ENCODE results near the gene PHF12. TPM values are rescaled to one million over a fixed set of nuclear protein-coding genes. Genes with fewer than 3 reads are reported as not detected.

PHF12 gene
- total RNA-seq, 2 experiments from 2014 or later = 45.7 to 52.6 TPM

DNA sequence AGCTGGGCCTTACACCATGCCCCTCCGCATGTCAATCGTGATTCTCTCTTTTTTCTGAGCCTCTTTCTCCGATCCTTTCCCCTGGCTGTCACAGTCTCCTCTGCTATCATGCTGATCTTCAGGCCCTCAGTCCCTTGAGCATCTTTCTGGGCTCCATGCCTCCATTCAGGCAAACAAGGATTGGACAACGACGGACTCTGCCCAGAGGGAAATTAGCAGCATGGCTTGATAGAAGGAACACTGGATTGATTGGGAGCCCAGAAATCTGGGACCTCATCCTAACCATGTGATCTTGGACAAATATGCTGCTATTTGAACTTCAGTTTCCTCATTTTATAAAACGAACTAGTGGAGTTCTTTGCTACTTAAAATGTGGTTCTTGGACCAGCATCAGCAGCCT is 19.6 kb upstream of the PHF12 start:
- ATAC-seq (no peak), DNase-seq (no peak)
- Mint-ChIP-seq H3K27ac (no peak overlapping the region), H3K4me3 (no peak overlapping the region), H3K9me3 (no peaks in the 10 kb centered on the region), H3K4me1 (ENCODE audit: low read depth) (no peaks in the 10 kb centered on the region), H3K27me3 (no peaks in the 10 kb centered on the region), H3K36me3 (ENCODE audit: low read depth) (no peaks in the 10 kb centered on the region)
- POLR2A ChIA-PET = no interaction called here
- TF ChIP-seq, protein P1, sequence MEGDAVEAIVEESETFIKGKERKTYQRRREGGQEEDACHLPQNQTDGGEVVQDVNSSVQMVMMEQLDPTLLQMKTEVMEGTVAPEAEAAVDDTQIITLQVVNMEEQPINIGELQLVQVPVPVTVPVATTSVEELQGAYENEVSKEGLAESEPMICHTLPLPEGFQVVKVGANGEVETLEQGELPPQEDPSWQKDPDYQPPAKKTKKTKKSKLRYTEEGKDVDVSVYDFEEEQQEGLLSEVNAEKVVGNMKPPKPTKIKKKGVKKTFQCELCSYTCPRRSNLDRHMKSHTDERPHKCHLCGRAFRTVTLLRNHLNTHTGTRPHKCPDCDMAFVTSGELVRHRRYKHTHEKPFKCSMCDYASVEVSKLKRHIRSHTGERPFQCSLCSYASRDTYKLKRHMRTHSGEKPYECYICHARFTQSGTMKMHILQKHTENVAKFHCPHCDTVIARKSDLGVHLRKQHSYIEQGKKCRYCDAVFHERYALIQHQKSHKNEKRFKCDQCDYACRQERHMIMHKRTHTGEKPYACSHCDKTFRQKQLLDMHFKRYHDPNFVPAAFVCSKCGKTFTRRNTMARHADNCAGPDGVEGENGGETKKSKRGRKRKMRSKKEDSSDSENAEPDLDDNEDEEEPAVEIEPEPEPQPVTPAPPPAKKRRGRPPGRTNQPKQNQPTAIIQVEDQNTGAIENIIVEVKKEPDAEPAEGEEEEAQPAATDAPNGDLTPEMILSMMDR (IDR thresholded peaks at IDR 0.05) = no peak
- intact Hi-C loops (cut with micrococcal nuclease) = no loop called here
- CTCF ChIA-PET = interaction anchor here (0.8 to 1.8 kb wide), 2 partner anchors 141 to 160 kb away, joined by 3 to 8 read pairs; no protein-coding TSS in a partner anchor

DNA sequence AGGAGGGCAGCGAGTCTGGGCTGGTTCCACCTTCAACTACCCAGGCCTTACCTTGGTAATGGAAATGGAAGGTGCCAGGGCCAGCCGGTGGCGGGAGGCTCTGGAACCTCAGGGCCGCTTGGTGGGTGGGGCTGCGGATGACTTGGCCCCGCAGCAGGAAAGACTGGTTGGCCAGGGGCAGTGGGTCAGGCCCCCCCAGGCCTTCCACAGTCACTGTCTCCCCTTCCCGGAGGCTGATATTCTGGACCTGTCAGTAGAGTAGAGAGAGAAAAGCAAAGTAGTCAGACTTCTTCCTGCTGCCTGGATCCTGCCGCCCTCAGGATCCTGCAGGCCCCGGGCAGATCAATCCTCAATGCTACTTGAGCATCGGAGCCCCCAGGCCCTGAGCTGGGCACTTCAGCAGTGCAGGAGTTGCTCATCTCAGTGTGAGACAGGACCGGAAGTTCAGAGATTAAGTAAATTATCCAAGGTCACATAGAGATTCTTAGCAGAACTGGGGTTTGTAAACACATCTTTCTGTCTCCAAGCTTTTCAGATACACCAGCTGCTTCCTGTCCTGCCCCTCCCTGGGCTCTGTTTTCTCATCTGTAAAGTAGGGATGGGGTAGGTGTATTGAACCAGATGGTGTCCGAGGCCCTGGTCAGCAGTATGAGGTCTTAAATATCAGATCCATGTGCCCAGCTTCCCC is 18.5 kb upstream of the PHF12 start:
- no peaks in the 10 kb centered on the region for H3K4me1 Mint-ChIP-seq (ENCODE audit: low read depth)
- DNase-seq (no peak), ATAC-seq (no peak)
- H3K27me3 Mint-ChIP-seq = no peaks in the 10 kb centered on the region
- TF ChIP-seq, protein P1 (IDR thresholded peaks at IDR 0.05) = no peak
- no peak overlapping the region for H3K4me3 Mint-ChIP-seq
- H3K27ac Mint-ChIP-seq = no peak overlapping the region
- ChIA-PET CTCF (interaction anchor here (0.8 to 3.8 kb wide), 4 partner anchors 142 to 161 kb away, joined by 3 to 31 read pairs (median 6); no protein-coding TSS in a partner anchor), POLR2A (no interaction called here)
- intact Hi-C loops (cut with micrococcal nuclease) = no loop called here
- no peaks in the 10 kb centered on the region for H3K9me3 Mint-ChIP-seq
- no peaks in the 10 kb centered on the region for H3K36me3 Mint-ChIP-seq (ENCODE audit: low read depth)

DNA sequence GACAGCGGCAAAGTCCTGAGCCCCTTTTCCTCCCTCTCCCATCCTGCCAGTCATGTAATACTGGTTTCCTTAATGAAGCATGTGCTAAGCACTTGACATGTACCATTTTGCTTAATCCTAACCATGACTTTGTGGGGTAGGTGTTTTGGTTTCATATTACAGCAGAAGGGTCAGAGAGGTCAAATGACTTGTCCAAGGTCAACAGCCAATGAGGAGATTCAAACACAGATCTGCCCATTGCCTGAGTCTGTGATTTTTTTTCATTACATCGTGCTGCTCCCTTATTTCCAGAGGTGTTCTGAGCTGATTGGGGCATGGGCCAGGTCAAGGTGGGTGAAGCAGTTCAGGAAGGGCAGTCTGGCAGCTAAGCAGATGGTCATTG is 17.6 kb upstream of the PHF12 start:
- TF ChIP-seq, protein P1 (IDR thresholded peaks at IDR 0.05) = no peak
- H3K36me3 Mint-ChIP-seq (ENCODE audit: low read depth) = no peaks in the 10 kb centered on the region
- peaks cover 2% of the 10 kb centered on the region for H3K27me3 Mint-ChIP-seq
- DNase-seq (no peak), ATAC-seq (no peak)
- ChIA-PET POLR2A (no interaction called here), CTCF (interaction anchor here (1.3 to 3.8 kb wide), 3 partner anchors 143 to 147 kb away, joined by 3 to 31 read pairs (median 8); no protein-coding TSS in a partner anchor)
- no peak overlapping the region for H3K27ac Mint-ChIP-seq
- H3K9me3 Mint-ChIP-seq = no peaks in the 10 kb centered on the region
- intact Hi-C loops (cut with micrococcal nuclease) = no loop called here
- no peak overlapping the region for H3K4me3 Mint-ChIP-seq
- H3K4me1 Mint-ChIP-seq (ENCODE audit: low read depth) = no peaks in the 10 kb centered on the region

DNA sequence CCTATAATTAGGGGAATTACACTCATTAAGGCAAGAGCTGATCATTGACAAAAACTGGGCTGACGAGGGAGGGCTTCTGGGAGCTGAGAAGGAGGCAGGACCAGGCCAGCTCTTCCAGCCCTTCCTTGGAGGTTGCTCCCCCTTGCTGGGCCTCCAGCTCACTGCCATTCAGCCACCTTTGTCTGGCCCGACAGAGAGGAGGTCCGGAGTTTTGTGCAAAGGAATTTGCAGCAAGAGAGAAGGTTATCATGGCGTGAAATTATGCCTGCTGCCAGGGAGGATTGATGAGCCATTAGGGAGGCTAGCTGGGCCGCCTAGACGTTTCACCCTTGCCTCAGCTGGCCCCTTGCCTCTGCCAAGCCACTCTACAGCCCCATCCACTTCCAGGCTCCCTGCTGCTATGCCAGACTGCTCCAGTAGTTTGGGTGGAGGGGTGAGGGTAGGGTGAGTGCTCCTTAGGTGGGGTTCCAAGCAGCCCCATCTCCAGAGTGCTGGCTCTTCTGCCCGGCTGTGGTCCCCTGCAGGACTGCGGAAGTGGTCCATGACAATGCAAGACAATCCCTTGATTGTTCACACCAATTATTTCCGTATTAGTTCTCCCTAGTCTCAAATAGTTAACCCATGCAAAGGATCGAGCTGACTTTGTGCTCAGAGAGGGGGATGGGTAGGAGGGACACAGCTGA is 17.1 kb upstream of the PHF12 start:
- no peak for DNase-seq
- Mint-ChIP-seq H3K4me1 (ENCODE audit: low read depth) (no peaks in the 10 kb centered on the region), H3K4me3 (no peak overlapping the region), H3K27me3 (peaks cover 8% of the 10 kb centered on the region), H3K27ac (no peak overlapping the region), H3K36me3 (ENCODE audit: low read depth) (no peaks in the 10 kb centered on the region), H3K9me3 (no peaks in the 10 kb centered on the region)
- intact Hi-C loops (cut with micrococcal nuclease) = no loop called here
- TF ChIP-seq, protein P1 (IDR thresholded peaks at IDR 0.05) = no peak
- ChIA-PET POLR2A (interaction anchor here (0.9 to 1.4 kb wide), 3 partner anchors 13 to 69 kb away, joined by 3 to 5 read pairs (median 3); no protein-coding TSS in a partner anchor), CTCF (interaction anchor here (1.3 to 3.8 kb wide), 3 partner anchors 143 to 148 kb away, joined by 3 to 31 read pairs (median 5); no protein-coding TSS in a partner anchor)
- ATAC-seq = no peak
